Measurements from ENCODE around the gene ABCC1.
"Not testable (repeated sequence)": the region's sequence is repeated elsewhere in the genome, so short reads cannot be mapped to it uniquely, and the experiment has no call there.

The ABCC1 gene

DNA sequence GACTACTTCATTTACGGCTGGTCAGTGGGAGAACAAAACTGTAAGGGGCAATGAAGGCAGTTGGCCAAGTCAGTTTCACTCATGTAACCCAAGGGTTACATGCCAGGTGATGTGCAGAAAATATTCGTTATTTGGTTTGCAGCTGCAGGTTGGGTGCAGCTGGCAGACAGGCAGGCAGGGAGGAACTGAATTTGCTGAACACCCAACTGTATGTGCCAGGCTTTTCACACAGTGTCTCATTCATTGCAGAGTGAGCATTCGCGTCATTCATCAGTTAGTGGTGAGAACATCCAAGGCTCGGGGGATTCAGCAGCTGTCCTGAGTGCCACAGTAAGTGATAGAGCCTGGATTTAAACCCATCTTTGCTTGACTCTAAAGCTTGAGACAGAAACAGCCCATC, 214.2 kb downstream of the ABCC1 start:
- no peak for DNase-seq

DNA sequence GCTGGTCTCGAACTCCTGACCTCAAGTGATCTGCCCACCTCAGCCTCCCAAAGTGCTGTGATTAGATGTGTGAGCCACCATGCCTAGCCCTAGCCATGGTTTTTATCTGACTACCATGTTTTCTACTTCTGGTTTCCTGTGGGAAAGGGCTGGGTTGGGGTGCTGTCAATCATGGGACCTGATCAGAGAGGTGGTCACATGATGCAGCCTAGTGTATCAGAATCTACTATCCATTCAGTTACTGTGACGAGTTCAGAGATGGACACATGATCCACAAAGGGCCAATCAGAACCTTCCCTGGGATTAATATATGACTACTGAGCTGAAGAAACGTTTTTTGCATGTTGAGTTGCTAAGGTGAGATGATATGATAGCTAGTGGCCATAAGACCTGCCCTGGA, 214.8 kb downstream of the ABCC1 start:
- no peak for DNase-seq

- no peak for DNase-seq
These were observed 216.7 kb downstream of the ABCC1 start for GRCh38 chr16:16166085-16166484.

GRCh38 chr16:16166949-16167348, 217.5 kb downstream of the ABCC1 start:
- DNase-seq, result no peak

GRCh38 chr16:16167927-16168326, 218.5 kb downstream of the ABCC1 start:
- DNase-seq, result no peak

GRCh38 chr16:16168431-16168830, 219.0 kb downstream of the ABCC1 start:
- no peak for DNase-seq

DNA sequence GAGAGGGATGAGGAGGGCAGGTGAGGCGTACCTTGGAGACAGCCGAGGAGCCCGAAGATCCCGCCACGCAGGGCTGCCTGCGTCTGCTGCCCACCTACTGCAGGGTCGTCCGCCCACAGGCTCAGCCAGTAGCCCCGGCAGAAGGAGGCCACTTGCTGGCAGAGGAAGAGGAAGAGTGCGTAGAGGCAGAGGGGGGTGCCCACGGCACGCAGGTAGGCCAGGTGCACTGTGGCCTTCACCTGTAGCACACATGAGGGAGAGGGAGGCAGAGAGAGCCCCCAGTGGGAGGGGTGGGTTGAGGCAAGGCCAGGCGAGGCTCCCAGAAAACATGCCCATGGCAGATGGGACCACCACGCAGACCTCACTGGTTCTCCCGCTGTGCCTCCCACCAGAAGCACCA, 220.2 kb downstream of the ABCC1 start:
- DNase-seq, result no peak

GRCh38 chr16:16171332-16171919, 222.0 kb downstream of the ABCC1 start:
- no peak for DNase-seq

- DNase-seq, result no peak
These were observed 223.6 kb downstream of the ABCC1 start for GRCh38 chr16:16172991-16173390.

DNA sequence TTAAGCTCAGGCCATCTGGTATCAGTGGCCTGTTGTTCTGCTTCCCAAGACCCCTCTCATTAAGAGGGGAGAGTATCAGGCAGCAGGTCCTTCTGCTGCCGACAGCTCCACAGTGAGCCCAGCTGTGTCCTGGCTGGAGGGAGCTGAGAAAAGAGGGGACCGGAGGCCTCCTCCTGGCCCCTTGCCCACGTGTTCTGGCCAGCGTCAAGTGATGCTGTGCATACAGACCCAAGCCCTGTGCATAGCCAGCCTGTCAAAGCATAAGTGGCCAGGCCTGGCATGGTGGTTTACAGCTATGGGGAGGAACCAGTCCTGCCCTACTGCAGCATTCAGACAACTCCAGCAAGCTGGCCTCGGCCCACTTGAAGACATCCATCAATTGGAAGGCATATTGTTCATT, 225.9 kb downstream of the ABCC1 start:
- no peak for DNase-seq

DNA sequence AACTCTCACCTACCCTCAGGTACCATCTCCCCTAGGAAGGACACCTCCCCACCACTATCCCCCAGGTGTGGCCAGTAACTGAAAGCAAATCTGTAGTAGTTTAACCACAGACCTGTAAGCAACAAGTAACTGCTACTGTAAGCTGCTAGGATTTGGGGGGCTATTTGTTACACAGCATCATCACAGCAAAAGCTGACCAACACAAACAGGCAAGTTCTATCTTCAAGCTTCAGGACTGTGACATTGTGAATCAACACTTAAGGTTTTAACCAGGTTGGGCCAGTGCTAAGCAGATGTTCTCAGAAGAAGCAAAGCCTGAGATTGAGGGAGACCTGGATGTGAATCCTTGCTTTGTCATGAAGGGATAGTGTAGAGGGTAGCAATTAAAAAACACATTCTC, 226.9 kb downstream of the ABCC1 start:
- DNase-seq, result no peak

DNA sequence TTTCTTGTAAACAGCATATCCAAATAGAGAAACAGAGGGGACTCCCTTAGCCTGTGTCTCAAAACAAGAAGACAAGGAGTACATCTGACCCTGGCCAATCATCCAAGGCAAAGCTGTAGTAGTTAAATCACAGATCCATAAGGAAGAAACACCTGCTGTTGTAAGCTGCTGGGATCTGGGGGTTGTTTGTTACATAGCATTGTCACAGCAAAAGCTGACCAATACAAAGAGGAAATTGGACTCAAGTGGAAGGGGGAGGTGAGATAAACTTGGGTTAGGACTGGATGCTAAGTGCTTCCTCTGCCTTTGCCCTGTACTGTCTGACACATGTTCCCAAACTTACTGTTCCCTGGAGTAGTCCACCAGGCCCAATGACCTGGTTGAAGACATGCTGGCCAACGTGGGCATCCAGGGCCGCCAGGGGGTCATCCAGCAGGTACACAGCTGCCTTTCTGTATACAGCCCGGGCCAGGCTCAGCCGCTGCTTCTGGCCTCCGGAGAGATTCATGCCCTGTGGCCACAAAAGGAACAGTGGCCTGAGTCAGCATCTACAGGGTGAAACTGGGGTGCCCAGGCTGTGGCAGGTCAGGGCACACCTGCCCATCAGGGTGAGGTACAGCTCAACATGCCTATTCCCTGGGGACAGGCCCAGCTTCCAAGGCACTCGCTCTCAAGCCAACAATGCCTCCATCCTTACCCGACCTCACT, 229.2 kb downstream of the ABCC1 start:
- no peak for DNase-seq

DNA sequence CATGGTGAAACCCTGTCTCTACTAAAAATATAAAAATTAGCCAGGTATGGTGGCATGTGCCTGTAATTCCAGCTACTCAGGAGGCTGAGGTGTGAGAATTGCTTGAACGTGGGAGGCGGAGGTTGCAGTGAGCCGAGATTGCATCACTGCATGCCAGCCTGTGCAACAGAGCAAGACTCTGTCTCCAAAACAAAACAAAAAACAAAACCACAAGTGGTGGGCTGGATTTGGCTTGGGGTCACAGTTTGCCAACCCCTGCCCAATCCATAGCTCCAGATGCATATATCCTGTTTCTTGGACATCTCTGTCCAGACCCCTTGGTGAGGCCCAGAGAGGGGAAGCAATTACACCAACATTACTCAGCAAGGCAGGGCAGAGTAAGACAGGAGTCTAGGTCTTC, 232.3 kb downstream of the ABCC1 start:
- not testable (repeated sequence) for DNase-seq

DNA sequence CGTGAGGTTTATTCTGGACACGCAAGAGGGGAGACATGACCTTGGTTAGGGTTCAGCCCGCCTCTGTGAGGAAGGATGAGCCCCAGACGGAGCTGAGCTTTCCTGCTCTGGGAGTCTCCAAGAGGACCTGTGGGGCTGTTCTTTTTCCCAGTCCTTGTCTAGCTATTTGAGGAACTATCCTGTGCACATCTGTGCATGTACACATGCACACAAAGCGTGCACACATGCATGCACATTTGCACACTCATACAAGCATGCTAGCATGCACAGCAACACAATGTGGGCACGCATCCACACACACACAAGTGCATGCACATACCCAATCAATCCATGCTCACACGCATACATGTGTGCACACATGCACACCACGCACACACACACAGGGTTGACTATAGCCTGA, 233.5 kb downstream of the ABCC1 start:
- no peak for DNase-seq

DNA sequence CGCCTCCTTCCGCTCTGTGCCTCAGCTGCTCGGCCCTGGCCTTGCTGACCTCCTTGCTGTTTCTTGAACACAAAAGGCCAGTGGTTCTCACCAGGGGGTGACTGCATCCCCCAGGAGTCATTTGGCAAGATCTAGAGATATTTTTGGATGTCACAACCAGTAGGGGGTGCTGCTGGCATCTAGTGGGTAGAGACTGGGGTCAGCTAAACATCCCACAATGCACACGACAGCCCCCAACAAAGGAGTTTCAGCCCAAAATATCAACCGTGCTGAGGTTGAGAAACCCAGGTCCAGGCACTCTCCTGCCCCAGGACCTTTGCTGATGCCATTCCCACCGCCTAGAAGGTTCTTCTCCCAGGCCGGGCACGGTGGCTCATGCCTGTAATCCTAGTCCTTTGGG, 234.1 kb downstream of the ABCC1 start:
- no peak for DNase-seq

- no peak for DNase-seq
These were observed 235.2 kb downstream of the ABCC1 start for GRCh38 chr16:16184594-16184993.

DNA sequence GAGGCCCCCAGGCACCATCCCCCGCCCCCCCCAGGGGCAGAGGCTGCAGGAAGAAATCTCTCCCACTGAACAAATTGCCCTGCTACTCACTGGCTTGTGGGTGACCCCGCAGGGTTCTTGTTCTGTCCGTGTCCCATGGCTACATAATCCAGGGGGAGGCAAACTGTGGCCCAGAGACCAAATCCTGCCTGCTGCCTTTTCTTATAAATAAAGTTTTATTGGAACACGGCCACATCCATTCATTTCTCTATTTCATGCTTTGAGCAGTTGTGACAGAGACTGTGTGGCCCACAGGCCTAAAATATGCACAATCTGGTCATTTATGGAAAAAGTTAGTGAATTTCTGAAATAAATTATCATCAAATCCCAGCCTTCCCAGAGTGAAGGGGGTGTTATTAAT, 235.7 kb downstream of the ABCC1 start:
- no peak for DNase-seq

DNA sequence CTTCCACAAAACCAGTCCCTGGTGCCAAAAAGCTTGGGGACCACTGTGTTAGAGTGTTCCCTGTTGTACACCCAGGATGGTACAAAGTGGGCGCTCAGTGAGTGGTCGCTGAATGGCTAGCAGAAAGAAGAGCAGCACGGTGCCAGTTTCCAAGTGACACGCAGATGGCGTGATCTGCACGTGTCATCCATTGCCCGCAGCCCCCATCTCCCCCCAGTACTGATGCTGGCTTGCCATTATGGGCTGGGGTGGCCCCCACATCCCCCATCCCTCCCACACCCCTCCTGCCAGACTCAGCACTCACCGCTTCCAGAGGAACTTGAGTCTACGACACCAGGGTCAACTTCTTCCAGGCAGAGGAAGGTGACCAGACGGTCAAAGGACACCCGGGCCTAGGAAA, 237.4 kb downstream of the ABCC1 start:
- DNase-seq, result no peak

- DNase-seq, result no peak
These were observed 239.4 kb downstream of the ABCC1 start for GRCh38 chr16:16188827-16189226.

DNA sequence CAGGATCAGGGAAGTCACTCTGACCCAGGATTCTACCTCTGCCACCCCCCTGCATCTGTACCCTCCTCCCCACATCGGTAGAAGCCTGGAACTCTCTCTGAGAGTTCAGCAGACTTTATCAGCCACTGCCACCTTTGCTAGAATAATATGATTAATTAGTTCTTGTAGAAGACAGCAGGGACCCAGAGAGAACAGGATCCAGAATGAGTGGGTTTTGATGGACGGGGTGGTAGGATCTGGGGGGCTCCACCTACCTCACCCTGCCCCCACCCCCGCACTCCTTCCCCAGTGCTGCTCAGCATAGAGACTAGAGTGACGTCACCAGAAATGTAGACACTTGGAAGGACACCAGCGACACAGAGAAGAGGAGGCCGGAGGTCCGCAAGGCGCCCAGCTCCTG, 240.4 kb downstream of the ABCC1 start:
- DNase-seq, result no peak

DNA sequence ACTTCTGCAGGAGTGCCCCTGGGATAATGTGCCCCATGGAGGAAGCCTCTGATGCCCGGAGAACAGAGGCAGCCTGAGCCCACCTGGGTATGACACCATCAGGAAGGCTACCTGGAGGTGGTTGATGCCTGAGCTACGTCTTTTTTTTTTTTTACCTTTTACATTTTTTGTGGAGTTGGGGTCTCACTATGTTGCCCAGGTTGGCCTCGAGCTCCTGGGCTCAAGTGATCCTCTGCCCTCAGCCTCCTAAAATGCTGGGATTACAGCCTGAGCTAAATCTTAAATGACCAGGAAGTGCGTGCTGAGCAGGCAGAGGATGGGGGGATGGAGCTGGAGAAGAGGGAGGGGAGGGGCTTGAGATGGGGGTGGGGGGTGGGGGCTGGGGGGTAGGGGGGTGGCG, 241.1 kb downstream of the ABCC1 start:
- no peak for DNase-seq

GRCh38 chr16:16190966-16191365, 241.6 kb downstream of the ABCC1 start:
- not testable (repeated sequence) for DNase-seq

- no peak for DNase-seq
These were observed 242.2 kb downstream of the ABCC1 start for GRCh38 chr16:16191493-16192167.
